ENCODE data around the gene CADM3.

Gene CADM3

GRCh38 chr1:159190441-159190840 lies 19.0 kb downstream of the CADM3 start:
- TF ChIP-seq CTCF (IDR thresholded peaks at IDR 0.05; ENCODE audit: insufficient read depth, low read length, poor library complexity, severe bottlenecking), result no peak
- H3K4me3 ChIP-seq (replicated peaks; ENCODE audit: low read depth, low read length), result no peak overlapping the region
- no peaks in the 10 kb centered on the region for H3K36me3 ChIP-seq (ENCODE audit: control insufficient read depth, insufficient read depth, low read length)
- H3K27me3 ChIP-seq (replicated peaks; ENCODE audit: control insufficient read depth, insufficient read depth, low read length), result no peaks in the 10 kb centered on the region; the same call in none of the 2 replicates
- no peak for DNase-seq (ENCODE audit: extremely low read depth, insufficient read length)

GRCh38 chr1:159196543-159196942 lies 25.1 kb downstream of the CADM3 start:
- peak; percentile 30 for TF ChIP-seq CTCF (IDR thresholded peaks at IDR 0.05; ENCODE audit: insufficient read depth, low read length, poor library complexity, severe bottlenecking)
- no peak for DNase-seq (ENCODE audit: extremely low read depth, insufficient read length)
- Histone ChIP-seq H3K36me3 (ENCODE audit: control insufficient read depth, insufficient read depth, low read length) (no peaks in the 10 kb centered on the region), H3K4me3 (replicated peaks; ENCODE audit: low read depth, low read length) (no peak overlapping the region), H3K27me3 (replicated peaks; ENCODE audit: control insufficient read depth, insufficient read depth, low read length) (no peaks in the 10 kb centered on the region; the same call in none of the 2 replicates)

- H3K4me3 ChIP-seq (replicated peaks; ENCODE audit: low read depth, low read length), result no peak overlapping the region
- no peaks in the 10 kb centered on the region; the same call in none of the 2 replicates for H3K27me3 ChIP-seq (replicated peaks; ENCODE audit: control insufficient read depth, insufficient read depth, low read length)
- peak; percentile 93 for TF ChIP-seq CTCF (IDR thresholded peaks at IDR 0.05; ENCODE audit: insufficient read depth, low read length, poor library complexity, severe bottlenecking)
- DNase-seq (ENCODE audit: extremely low read depth, insufficient read length), result peak; percentile 28
- no peaks in the 10 kb centered on the region for H3K36me3 ChIP-seq (ENCODE audit: control insufficient read depth, insufficient read depth, low read length)
Observed at GRCh38 chr1:159197561-159198557, 26.4 kb downstream of the CADM3 start.

- H3K4me3 ChIP-seq (replicated peaks; ENCODE audit: low read depth, low read length), result no peak overlapping the region
- no peaks in the 10 kb centered on the region; the same call in none of the 2 replicates for H3K27me3 ChIP-seq (replicated peaks; ENCODE audit: control insufficient read depth, insufficient read depth, low read length)
- no peaks in the 10 kb centered on the region for H3K36me3 ChIP-seq (ENCODE audit: control insufficient read depth, insufficient read depth, low read length)
- DNase-seq (ENCODE audit: extremely low read depth, insufficient read length), result no peak
- no peak for TF ChIP-seq CTCF (IDR thresholded peaks at IDR 0.05; ENCODE audit: insufficient read depth, low read length, poor library complexity, severe bottlenecking)
Observed at GRCh38 chr1:159199901-159200300, 28.5 kb downstream of the CADM3 start.

GRCh38 chr1:159200769-159201168 lies 29.4 kb downstream of the CADM3 start:
- no peak for TF ChIP-seq CTCF (IDR thresholded peaks at IDR 0.05; ENCODE audit: insufficient read depth, low read length, poor library complexity, severe bottlenecking)
- no peak overlapping the region for H3K4me3 ChIP-seq (replicated peaks; ENCODE audit: low read depth, low read length)
- no peak for DNase-seq (ENCODE audit: extremely low read depth, insufficient read length)
- H3K36me3 ChIP-seq (ENCODE audit: control insufficient read depth, insufficient read depth, low read length), result no peaks in the 10 kb centered on the region
- no peaks in the 10 kb centered on the region; the same call in none of the 2 replicates for H3K27me3 ChIP-seq (replicated peaks; ENCODE audit: control insufficient read depth, insufficient read depth, low read length)

Data from GM06990 (cell line).